PFSK-1 (cell line): ENCODE measurements around the gene TNFSF12.
A peak's percentile ranks its signal among the peaks of the same experiment; 100 is the strongest.

Source experiments
- FOXP2 ChIP-seq: optimal IDR thresholded peaks from 2 replicates; pipeline ENCODE3; 2011; ENCODE audit warnings: borderline replicate concordance, control low read depth, inconsistent platforms; ENCODE audit not compliant: insufficient read depth; ENCODE audit errors: extremely low read length, extremely low read depth
- POLR2AphosphoS5 ChIP-seq: IDR thresholded peaks from 2 replicates; pipeline ENCODE4 v1.6.1; 2012; ENCODE audit warnings: low read depth, mild to moderate bottlenecking, control low read depth, low read length, moderate library complexity
- REST ChIP-seq, 2 experiments: IDR thresholded peaks; 2 replicates each; pipeline versions ENCODE4 v1.6.1 to v1.8.0; 2011 to 2012; ENCODE audit warnings: low read depth in 2 of 2, low read length in 2 of 2, control low read depth in 1 of 2, inconsistent platforms in 1 of 2, mild to moderate bottlenecking in 1 of 2, moderate library complexity in 1 of 2; ENCODE audit not compliant: insufficient read depth in 1 of 2
- SIN3A ChIP-seq: IDR thresholded peaks from 2 replicates; pipeline ENCODE4 v1.6.1; 2012; ENCODE audit warnings: mild to moderate bottlenecking, low read length, moderate library complexity, borderline replicate concordance; ENCODE audit not compliant: insufficient read depth
- TAF1 ChIP-seq: IDR thresholded peaks from 2 replicates; pipeline ENCODE4 v1.6.1; 2012; ENCODE audit warnings: low read length, control low read depth, borderline replicate concordance; ENCODE audit not compliant: insufficient read depth

The TNFSF12 gene

DNA sequence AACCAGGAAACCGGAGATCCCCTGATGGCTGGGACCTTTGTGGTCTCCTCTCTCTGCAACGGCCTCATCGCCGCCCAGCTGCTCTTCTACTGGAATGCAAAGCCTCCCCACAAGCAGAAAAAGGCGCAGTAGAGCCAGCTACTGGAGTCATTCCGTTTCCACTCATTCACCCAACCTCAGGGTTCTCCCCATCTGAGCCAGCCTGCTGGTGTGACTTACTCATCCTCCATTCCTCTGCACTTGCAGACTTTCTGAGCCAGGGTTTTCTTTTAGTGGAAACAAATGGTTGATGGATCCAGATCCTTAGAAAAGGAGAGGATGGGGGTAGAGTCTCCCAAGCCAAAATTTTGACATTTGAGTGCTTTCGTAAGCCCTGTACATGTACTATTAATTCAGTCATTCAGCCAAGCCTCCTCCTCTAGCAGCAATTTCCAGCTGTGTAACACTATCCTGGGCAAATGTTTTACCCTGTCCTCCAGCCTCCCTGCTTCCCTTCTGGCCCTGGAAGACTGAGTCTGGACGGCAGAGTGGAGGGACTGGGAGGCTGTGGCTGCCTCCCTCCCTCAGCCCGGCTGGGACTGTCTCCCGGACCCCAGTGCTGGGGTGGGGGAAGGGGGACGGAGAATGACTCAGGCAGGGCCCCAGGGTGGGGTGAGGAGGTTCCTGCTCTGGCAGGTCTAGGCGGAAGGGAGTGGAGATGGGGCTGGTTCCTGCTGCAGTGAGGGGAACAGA is 38.7 kb downstream of the TNFSF12 start:
- TF ChIP-seq POLR2AphosphoS5 (no peak), REST (IDR thresholded peaks at IDR 0.05; ENCODE audit: insufficient read depth in 1 of 2, low read depth in 2 of 2, low read length in 2 of 2) (no peak), TAF1 (no peak), FOXP2 (no peak), SIN3A (no peak)

- TF ChIP-seq REST (IDR thresholded peaks at IDR 0.05; ENCODE audit: insufficient read depth in 1 of 2, low read depth in 2 of 2, low read length in 2 of 2): no peak
- no peak for TF ChIP-seq TAF1
- TF ChIP-seq FOXP2: no peak
- no peak for TF ChIP-seq POLR2AphosphoS5
- TF ChIP-seq SIN3A: no peak
These were observed 39.8 kb downstream of the TNFSF12 start for GRCh38 chr17:7588553-7589203.

GRCh38 chr17:7589204-7589868 is 40.5 kb downstream of the TNFSF12 start:
- TF ChIP-seq POLR2AphosphoS5 (no peak), REST (IDR thresholded peaks at IDR 0.05; ENCODE audit: insufficient read depth in 1 of 2, low read depth in 2 of 2, low read length in 2 of 2) (no peak), FOXP2 (no peak)

- TF ChIP-seq SIN3A (no peak), POLR2AphosphoS5 (peak; percentile 17; the same call in 1 of the 2 replicates)
These were observed 41.2 kb downstream of the TNFSF12 start, which contains the start of gene SOX15 for GRCh38 chr17:7589891-7590691. Gene SOX15, minus strand, starts transcription at chr17:7590094. Its CDS starts 418 bp downstream, at chr17:7589676.

DNA sequence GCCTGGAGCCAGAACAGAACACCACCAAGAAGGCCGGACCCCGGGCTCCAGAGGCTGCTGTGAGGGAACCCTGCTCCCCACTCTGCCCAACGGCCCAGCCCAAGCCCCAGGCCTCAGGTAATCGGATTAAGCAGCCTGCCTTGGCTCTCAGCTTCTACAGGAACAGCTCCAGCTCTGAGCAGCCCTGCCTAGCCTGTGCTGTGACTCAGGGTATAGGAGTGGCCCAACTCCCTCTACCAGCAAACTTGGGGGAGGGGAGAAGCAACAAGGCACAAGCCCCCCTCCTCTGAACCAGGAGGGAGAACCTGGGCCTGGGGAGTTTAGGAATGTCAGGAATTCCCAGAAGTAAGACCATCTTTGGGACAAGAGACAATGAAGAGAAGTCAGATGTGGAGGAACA is 41.9 kb downstream of the TNFSF12 start:
- TF ChIP-seq POLR2AphosphoS5 (no peak), FOXP2 (no peak), TAF1 (no peak), SIN3A (no peak), REST (IDR thresholded peaks at IDR 0.05; ENCODE audit: insufficient read depth in 1 of 2, low read depth in 2 of 2, low read length in 2 of 2) (no peak)
